Activated CD4-positive, alpha-beta T cell treated with anti-CD3 and anti-CD28 coated beads, Interleukin-2, amount 50 U/mL, for 4 hours (primary cell): ENCODE measurements around the gene TIMP1.
"Not testable (repeated sequence)": the region's sequence is repeated elsewhere in the genome, so short reads cannot be mapped to it uniquely, and the experiment has no call there.

Source experiments
- DNase-seq, 2 experiments: peaks; one replicate each; pipeline ENCODE4 v3.0.0-alpha.2; 2020

The TIMP1 gene

DNA sequence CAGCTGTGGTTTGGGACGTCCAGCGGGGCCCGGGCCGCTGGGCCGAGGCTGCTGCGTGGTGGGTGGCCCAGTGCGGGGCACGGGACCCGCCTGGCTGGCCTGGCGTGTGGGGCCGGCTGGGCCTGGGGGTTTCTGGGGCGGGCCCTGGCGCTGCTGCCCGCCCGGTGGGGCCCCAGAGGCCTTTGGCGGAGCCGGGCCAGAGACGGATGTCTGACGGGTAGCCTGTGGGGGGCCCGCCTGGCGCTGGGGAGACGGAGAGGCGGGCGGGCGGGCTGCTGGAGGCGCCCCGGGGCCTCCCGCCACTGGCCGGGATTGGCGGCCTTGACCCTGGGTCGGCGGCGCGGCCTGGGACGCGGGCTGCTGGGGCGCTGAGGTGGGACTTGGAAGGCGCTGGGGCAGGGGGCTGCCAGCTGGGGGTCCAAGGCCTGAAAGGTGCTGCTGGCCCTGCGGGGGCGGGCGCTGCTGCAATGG, 8.1 kb upstream of the TIMP1 start:
- DNase-seq: no peak

DNA sequence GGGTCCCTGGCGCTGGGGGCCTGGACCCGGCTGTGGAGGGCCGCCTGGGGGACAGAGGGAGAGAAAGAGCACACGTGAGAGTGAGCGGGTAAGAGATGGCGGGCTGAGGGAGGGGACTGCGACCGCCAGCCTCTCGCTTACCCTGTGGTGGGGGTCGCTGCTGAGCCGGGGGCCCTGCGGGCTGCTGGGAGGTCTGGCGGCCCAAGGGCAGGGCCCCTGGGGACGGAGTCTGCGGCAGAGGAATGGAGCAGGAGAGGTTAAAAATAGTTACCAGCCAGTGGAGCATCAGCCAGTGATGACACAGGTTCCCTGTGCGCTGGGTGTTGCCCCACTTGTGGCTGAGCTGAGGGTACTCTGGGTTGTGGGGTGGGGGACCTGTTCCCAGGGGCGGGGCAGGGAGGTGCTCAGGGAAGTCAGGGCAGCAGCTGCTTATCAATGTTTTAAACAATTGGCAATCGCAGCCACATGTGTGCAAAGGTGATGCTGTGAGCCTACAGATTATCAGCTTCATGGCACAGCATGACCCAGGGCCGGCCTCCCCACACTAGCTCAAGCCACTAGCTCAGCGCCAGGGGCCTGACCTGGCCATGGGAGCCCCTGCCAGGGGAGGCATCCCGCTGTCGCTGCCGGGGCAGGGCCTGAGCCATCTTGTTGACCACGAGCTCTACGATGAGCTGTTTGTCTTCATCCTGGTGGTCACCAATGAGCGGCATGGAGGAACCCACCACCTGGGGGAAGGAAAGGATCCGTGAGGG, 7.5 kb upstream of the TIMP1 start:
- DNase-seq: no peak

GRCh38 chrX:47576021-47576898, 6.0 kb upstream of the TIMP1 start:
- no peak for DNase-seq

- DNase-seq: no peak
Measured at GRCh38 chrX:47577424-47577823, 4.8 kb upstream of the TIMP1 start.

DNA sequence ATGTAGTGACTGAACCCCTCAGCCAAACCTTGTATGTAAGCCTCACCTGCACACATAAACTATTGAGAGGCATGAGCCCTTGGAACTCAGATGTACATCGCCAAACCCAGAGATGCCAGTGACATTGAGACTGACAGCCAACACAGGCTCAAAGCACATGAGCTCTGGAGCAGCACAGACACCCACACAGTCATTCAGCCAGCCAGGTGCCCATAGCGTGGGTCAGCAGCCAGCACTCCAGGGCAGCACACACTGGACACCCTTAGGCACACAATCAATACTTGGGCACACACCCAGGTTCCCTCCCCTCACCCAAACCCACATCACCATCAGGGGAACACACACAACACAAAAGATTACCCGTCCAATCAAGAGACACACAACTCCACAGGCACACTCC, 4.3 kb upstream of the TIMP1 start:
- DNase-seq: no peak

GRCh38 chrX:47578692-47579091, 3.5 kb upstream of the TIMP1 start:
- DNase-seq: no peak

- DNase-seq: peak in 1 of 2 experiments; percentile 14
Measured at GRCh38 chrX:47579537-47579936, 2.7 kb upstream of the TIMP1 start.

- DNase-seq: no peak
Measured at GRCh38 chrX:47583240-47583861, 1.1 kb downstream of the TIMP1 start.

- DNase-seq: no peak
Measured at GRCh38 chrX:47584714-47585113, 2.5 kb downstream of the TIMP1 start.

- DNase-seq: no peak
Measured at GRCh38 chrX:47585273-47585672, 3.0 kb downstream of the TIMP1 start.

DNA sequence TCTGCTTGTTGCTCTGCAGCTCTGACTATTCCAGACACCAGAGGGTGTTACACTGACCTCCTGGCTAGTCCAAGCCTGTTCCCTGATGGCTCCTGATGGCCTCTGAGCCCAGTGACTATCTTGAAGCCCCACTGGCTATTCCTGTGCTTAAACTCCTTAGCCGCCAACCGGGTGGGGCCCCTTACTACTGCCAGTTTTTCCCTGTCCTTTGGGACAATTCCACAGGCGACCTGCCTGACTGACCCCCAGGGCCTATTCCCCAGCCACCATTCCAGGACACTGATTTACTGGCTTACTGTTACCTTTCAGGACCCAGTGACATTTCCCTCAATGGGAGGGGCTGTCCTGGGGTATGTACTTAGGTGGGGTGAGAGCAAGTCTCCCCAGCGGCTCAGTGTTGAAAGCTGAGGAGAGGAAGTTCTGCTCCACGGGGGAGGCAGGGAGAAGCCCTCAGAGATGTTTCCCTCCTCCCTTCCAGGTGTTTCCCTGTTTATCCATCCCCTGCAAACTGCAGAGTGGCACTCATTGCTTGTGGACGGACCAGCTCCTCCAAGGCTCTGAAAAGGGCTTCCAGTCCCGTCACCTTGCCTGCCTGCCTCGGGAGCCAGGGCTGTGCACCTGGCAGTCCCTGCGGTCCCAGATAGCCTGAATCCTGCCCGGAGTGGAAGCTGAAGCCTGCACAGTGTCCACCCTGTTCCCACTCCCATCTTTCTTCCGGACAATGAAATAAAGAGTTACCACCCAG, 4.0 kb downstream of the TIMP1 start:
- DNase-seq: no peak

- no peak for DNase-seq
Measured at GRCh38 chrX:47587091-47587891, 5.1 kb downstream of the TIMP1 start.

DNA sequence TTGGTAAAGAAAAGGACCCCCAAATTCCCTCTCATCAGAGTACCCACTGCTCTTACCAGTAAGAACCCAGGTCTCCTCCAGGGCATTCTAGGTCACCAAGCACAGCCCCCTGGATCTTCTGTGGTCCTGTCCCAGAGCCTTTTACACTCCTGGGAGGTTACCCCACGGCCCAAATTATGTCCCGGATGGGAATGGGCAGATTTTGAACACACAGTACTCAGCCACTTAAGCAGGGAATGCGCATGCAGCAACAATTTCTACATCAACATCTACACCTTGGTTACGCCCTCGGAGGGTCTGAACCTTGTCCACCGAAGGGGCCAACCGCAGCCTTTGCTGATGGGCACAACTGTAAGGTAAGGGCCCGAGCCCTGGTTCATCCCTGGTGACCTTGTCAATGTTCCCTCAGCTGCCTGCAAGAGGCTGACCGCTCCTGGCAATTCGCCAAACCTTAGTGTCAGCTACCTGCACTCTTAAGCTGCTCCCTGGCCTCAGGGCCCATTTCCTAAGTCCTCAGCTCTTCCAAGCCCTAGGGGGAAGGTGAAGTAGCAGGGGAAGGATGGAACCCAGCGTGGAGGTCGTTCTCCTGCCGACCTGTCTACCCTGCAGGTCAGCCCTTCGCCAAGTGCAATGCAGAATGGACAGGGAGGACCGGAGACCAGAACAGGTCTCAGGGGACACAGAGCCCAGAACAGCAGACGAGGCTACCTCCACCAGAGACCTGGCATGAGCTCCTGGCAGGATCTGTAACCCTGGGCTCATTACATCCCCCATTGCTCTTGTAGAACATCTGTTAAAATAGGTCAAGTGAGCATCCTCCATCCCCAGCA, 5.9 kb downstream of the TIMP1 start:
- DNase-seq: no peak

GRCh38 chrX:47590984-47591383, 8.7 kb downstream of the TIMP1 start:
- no peak for DNase-seq

DNA sequence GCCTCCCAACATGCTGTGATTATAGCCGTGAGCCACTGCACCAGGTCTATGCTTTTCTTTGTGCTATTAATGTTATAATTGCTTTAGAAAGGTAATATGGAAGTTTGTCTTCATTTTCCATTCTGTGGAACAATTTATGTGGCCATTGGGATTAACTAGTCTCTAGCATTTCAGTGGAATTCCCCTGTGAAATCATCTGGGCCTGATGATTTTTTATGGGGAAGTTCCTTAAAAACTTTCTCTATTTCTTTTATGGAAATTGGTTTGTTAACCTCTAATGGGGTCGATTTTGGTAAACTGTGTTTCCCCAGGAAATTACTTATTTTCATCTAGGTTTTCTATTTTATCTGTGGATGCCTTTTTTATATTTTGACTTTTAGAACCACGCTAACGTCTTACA, 11.3 kb downstream of the TIMP1 start:
- no peak for DNase-seq

DNA sequence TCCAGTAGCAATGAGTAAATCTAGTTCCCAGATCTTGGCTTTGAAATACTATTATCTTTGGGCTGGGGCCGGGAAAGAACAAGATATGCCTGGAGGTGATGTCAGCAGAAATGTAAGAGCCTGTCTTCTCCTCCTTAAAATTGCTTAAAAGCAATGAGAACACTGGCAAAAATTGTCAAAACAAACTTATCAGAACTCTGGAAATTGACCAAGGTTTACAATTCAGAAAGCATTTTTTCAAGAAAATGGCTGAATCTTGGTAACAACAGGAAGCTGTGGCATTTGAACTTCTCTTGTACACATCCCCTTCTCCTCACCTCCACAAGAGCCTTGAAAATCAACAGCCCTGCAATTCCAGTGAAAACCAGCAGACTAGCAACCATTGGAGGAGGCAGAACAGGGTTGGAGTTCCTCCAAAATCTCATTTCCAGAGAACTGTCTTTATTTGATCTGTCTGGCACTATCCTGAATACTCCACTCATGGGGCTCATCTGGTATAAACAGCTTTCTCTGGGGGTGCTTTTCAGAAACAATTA, 13.5 kb downstream of the TIMP1 start:
- no peak for DNase-seq

DNA sequence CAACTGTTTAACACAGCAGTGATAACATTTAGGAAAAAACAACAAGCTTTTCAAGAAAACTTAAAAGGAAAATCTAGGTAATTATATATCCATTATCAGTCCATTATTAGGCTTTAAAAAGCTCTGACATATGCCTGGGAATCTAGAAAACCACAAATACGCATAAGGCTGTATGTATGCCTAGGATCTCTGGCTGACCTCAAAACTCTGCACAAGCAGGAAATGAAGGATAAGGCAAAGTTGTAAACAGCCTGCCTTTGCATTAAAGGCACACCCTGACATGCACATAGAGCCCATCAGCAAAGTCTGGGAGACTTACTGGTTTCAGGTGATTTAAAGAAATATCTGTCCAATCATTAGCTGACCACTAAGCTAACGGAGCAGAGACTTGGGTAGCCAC, 14.0 kb downstream of the TIMP1 start:
- no peak for DNase-seq

- no peak for DNase-seq
Measured at GRCh38 chrX:47597222-47597621, 15.0 kb downstream of the TIMP1 start.

- not testable (repeated sequence) for DNase-seq
Measured at GRCh38 chrX:47603125-47603524, 20.9 kb downstream of the TIMP1 start.

DNA sequence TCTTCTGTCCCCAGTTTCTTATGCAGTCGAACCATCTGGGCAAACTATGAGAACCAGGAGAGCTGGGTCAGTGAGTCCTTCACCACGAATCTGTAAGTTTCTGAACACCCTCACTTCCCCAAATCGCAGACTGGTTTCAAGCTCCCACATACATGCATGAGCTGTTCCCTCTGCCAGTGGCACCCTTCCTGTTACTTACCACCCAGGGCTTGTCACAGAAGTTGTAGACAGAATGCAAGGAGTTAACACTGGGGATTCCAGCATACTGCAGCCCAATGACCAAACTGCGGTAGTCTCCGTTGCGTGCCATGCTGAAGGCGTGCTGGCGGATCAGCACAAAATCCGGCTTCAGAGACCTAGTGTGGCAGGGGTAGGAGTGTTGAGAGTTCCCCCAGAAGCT, 22.8 kb downstream of the TIMP1 start:
- no peak for DNase-seq

- no peak for DNase-seq
Measured at GRCh38 chrX:47607091-47607490, 24.9 kb downstream of the TIMP1 start.
